HepG2 (cell line): Measurements from ENCODE around the gene JAKMIP2. TPM values are rescaled to one million over a fixed set of nuclear protein-coding genes. Genes with fewer than 3 reads are reported as not detected.

ENCODE experiments used
- ARID2 ChIP-seq: sonication (generic); formaldehyde crosslinking; IDR thresholded peaks from 2 replicates; pipeline ENCODE4 v1.8.1; 2022; ENCODE audit warnings: mild to moderate bottlenecking, missing genetic modification reagents, borderline replicate concordance
- BATF2 ChIP-seq: sonication (generic); formaldehyde crosslinking; IDR thresholded peaks from 2 replicates; pipeline ENCODE4 v1.8.0; 2022; ENCODE audit warnings: mild to moderate bottlenecking, missing genetic modification reagents, moderate library complexity
- BCLAF1 ChIP-seq: fragments of 450-650 bp; IDR thresholded peaks from 2 replicates; pipeline ENCODE4 v1.6.1; 2017; ENCODE audit warnings: mild to moderate bottlenecking
- BRCA1 ChIP-seq: sonication (generic); formaldehyde crosslinking; IDR thresholded peaks from 2 replicates; pipeline ENCODE4 v1.4.0; 2020; ENCODE audit warnings: missing genetic modification reagents
- CBFB ChIP-seq: sonication (generic); formaldehyde crosslinking; IDR thresholded peaks from 2 replicates; pipeline ENCODE4 v1.4.0; 2020; ENCODE audit warnings: missing genetic modification reagents
- GLI4 ChIP-seq: sonication (generic); formaldehyde crosslinking; IDR thresholded peaks from 2 replicates; pipeline ENCODE4 v1.5.1; 2020; ENCODE audit warnings: missing genetic modification reagents, mild to moderate bottlenecking, moderate library complexity, borderline replicate concordance
- JARID2 ChIP-seq: sonication (generic); formaldehyde crosslinking; IDR thresholded peaks from 2 replicates; pipeline ENCODE4 v1.8.1; 2023; ENCODE audit warnings: missing genetic modification reagents, inconsistent platforms; ENCODE audit not compliant: insufficient replicate concordance
- MTA1 ChIP-seq: sonication (generic); formaldehyde crosslinking; IDR thresholded peaks from 2 replicates; pipeline ENCODE4 v1.4.0; 2020; ENCODE audit warnings: missing genetic modification reagents, mild to moderate bottlenecking, borderline replicate concordance
- RXRB ChIP-seq: IDR thresholded peaks from 2 replicates; pipeline ENCODE4 v1.6.1; 2016; ENCODE audit warnings: borderline replicate concordance, missing genetic modification reagents, missing compliant biosample characterization
- SAP130 ChIP-seq: IDR thresholded peaks from 2 replicates; pipeline ENCODE4 v1.6.1; 2016; ENCODE audit warnings: low read depth
- SP5 ChIP-seq: IDR thresholded peaks from 2 replicates; pipeline ENCODE4 v1.6.1; 2016; ENCODE audit warnings: low read depth, borderline replicate concordance
- XRCC5 ChIP-seq: fragments of 200-400 bp; formaldehyde crosslinking; optimal IDR thresholded peaks from 2 replicates; pipeline ENCODE3; 2017; ENCODE audit warnings: mild to moderate bottlenecking, low read length
- ZBTB20 ChIP-seq: sonication (generic); formaldehyde crosslinking; IDR thresholded peaks from 2 replicates; pipeline ENCODE4 v1.8.1; 2023; ENCODE audit warnings: missing genetic modification reagents, low read depth, mild to moderate bottlenecking, borderline replicate concordance
- ZNF17 ChIP-seq: sonication (generic); formaldehyde crosslinking; IDR thresholded peaks from 2 replicates; pipeline ENCODE4 v1.5.0; 2020; ENCODE audit warnings: mild to moderate bottlenecking, missing genetic modification reagents
- ZNF646 ChIP-seq: sonication (generic); formaldehyde crosslinking; IDR thresholded peaks from 2 replicates; pipeline ENCODE4 v1.9.0; 2021; ENCODE audit warnings: mild to moderate bottlenecking, missing genetic modification reagents
- ZNF710 ChIP-seq: sonication (generic); formaldehyde crosslinking; IDR thresholded peaks from 2 replicates; pipeline ENCODE4 v1.5.0; 2020; ENCODE audit warnings: mild to moderate bottlenecking, missing genetic modification reagents, borderline replicate concordance
- ZNF761 ChIP-seq: sonication (generic); formaldehyde crosslinking; conservative IDR thresholded peaks from 2 replicates; pipeline ENCODE4 v1.4.0; 2020; ENCODE audit warnings: mild to moderate bottlenecking, missing genetic modification reagents
- polyA plus RNA-seq, 8 experiments: library from polyadenylated mRNA; depleted of rRNA in 3 of 8; stranded (reverse) in 7 of 8; unstranded in 1 of 8; fragments of >200 nt; fragmentation: Illumina TruSeq in 4 of 8; extraction: Trizol in 4 of 8; gene quantifications; 2 replicates each; pipeline versions ENCODE4 v1.2.1 to v1.2.3, GENCODE V29; 2011 to 2016; ENCODE audit warnings: low read depth in 4 of 8, missing spikeins in 1 of 8, mixed read lengths in 1 of 8; ENCODE audit not compliant: insufficient read depth in 1 of 8
- total RNA-seq, 5 experiments: library from RNA; depleted of rRNA; stranded (reverse); fragments of >200 nt; fragmentation: Illumina TruSeq; extraction: Trizol; gene quantifications; 2 replicates each; pipeline ENCODE4 v1.2.3, GENCODE V29; 2016; ENCODE audit warnings: low read depth in 1 of 5

JAKMIP2 gene
- total and polyA plus RNA-seq, 2 of the 13 experiments (the other 11 are each of a cell fraction or from before 2014, with no cell fraction given): 0.04 to 2.1 TPM

GRCh38 chr5:147659166-147659929 is 123.2 kb downstream of the JAKMIP2 start (continued):
- TF ChIP-seq BCLAF1 (no peak), BRCA1 (CRISPR knock-in tag) (no peak), ZBTB20 (CRISPR knock-in tag) (no peak; the same call in 1 of the 2 replicates), BATF2 (CRISPR knock-in tag) (no peak), ZNF17 (no peak), CBFB (CRISPR knock-in tag) (no peak), XRCC5 (no peak), JARID2 (CRISPR knock-in tag) (no peak), RXRB (CRISPR knock-in tag) (peak; percentile 12; the same call in 1 of the 2 replicates), SP5 (CRISPR knock-in tag) (no peak), MTA1 (CRISPR knock-in tag) (no peak), ARID2 (CRISPR knock-in tag) (no peak), ZNF710 (CRISPR knock-in tag) (no peak), ZNF646 (CRISPR knock-in tag) (no peak), SAP130 (peak; percentile 25; the same call in 1 of the 2 replicates), ZNF761 (CRISPR knock-in tag) (no peak), GLI4 (CRISPR knock-in tag) (no peak)
